ENCODE results near the gene LSAMP. TPM values are rescaled to one million over a fixed set of nuclear protein-coding genes. Genes with fewer than 3 reads are reported as not detected.

The LSAMP gene
- total RNA-seq, 1 donor from 2014 or later: 0.11 TPM

- DNase-seq (ENCODE audit: low spot score in 2 of 2): no peak
- intact Hi-C loops (cut with DNase I): no loop called here
- H3K4me1 ChIP-seq: no peaks in the 10 kb centered on the region
- no peaks in the 10 kb centered on the region for H3K36me3 ChIP-seq
- no peak overlapping the region for H3K27ac ChIP-seq
- no peaks in the 10 kb centered on the region for H3K27me3 ChIP-seq
- no peak overlapping the region for H3K4me3 ChIP-seq
- no peak for TF ChIP-seq CTCF (IDR thresholded peaks at IDR 0.05)
- H3K9me3 ChIP-seq: no peaks in the 10 kb centered on the region
These were observed 515.1 kb downstream of the LSAMP start for GRCh38 chr3:115930168-115930567.

- DNase-seq (ENCODE audit: low spot score in 2 of 2): no peak
- no peak for TF ChIP-seq CTCF (IDR thresholded peaks at IDR 0.05)
These were observed 516.9 kb downstream of the LSAMP start for GRCh38 chr3:115928376-115928775.

GRCh38 chr3:115927197-115927596 lies 518.1 kb downstream of the LSAMP start:
- intact Hi-C loops (cut with DNase I): no loop called here
- Histone ChIP-seq H3K4me3 (no peak overlapping the region), H3K27ac (no peak overlapping the region), H3K36me3 (no peaks in the 10 kb centered on the region), H3K27me3 (no peaks in the 10 kb centered on the region), H3K4me1 (no peaks in the 10 kb centered on the region), H3K9me3 (no peaks in the 10 kb centered on the region)
- DNase-seq (ENCODE audit: low spot score in 2 of 2): no peak
- no peak for TF ChIP-seq CTCF (IDR thresholded peaks at IDR 0.05)

More at GRCh38 chr3:115928376-115928775, 516.9 kb downstream of the LSAMP start:
- Histone ChIP-seq H3K9me3 (no peaks in the 10 kb centered on the region), H3K4me3 (no peak overlapping the region), H3K27ac (no peak overlapping the region), H3K36me3 (no peaks in the 10 kb centered on the region), H3K4me1 (no peaks in the 10 kb centered on the region), H3K27me3 (no peaks in the 10 kb centered on the region)
- intact Hi-C loops (cut with DNase I): no loop called here

GRCh38 chr3:115922681-115923347 lies 522.5 kb downstream of the LSAMP start:
- no peak for DNase-seq (ENCODE audit: low spot score in 2 of 2)
- no peak overlapping the region for H3K4me3 ChIP-seq
- H3K9me3 ChIP-seq: peaks cover 0 to 4% of the 10 kb centered on the region in 2 donors
- intact Hi-C loops (cut with DNase I): no loop called here
- H3K27me3 ChIP-seq: no peaks in the 10 kb centered on the region
- no peak for TF ChIP-seq CTCF (IDR thresholded peaks at IDR 0.05)
- H3K36me3 ChIP-seq: no peaks in the 10 kb centered on the region
- no peaks in the 10 kb centered on the region for H3K4me1 ChIP-seq
- H3K27ac ChIP-seq: no peak overlapping the region

- Histone ChIP-seq H3K9me3 (peaks cover 0 to 4% of the 10 kb centered on the region in 2 donors), H3K36me3 (no peaks in the 10 kb centered on the region), H3K4me1 (no peaks in the 10 kb centered on the region), H3K27me3 (no peaks in the 10 kb centered on the region), H3K4me3 (no peak overlapping the region), H3K27ac (no peak overlapping the region)
- no peak for TF ChIP-seq CTCF (IDR thresholded peaks at IDR 0.05)
- intact Hi-C loops (cut with DNase I): no loop called here
- DNase-seq (ENCODE audit: low spot score in 2 of 2): no peak
These were observed 523.6 kb downstream of the LSAMP start for GRCh38 chr3:115921711-115922110.

- Histone ChIP-seq H3K9me3 (peaks cover 0 to 4% of the 10 kb centered on the region in 2 donors), H3K27me3 (no peaks in the 10 kb centered on the region), H3K4me1 (no peaks in the 10 kb centered on the region), H3K36me3 (no peaks in the 10 kb centered on the region), H3K4me3 (no peak overlapping the region), H3K27ac (no peak overlapping the region)
- intact Hi-C loops (cut with DNase I): no loop called here
- DNase-seq (ENCODE audit: low spot score in 2 of 2): no peak
- TF ChIP-seq CTCF (IDR thresholded peaks at IDR 0.05): no peak
These were observed 526.4 kb downstream of the LSAMP start for GRCh38 chr3:115918900-115919299.

Measured in ascending aorta (tissue), 2 donors.